HFF-Myc (cell line): ENCODE data around the gene FNIP1.
"Not testable (repeated sequence)": the region's sequence is repeated elsewhere in the genome, so short reads cannot be mapped to it uniquely, and the experiment has no call there.

ENCODE experiments used
- DNase-seq: peaks from one replicate; pipeline ENCODE4 v3.0.0-alpha.2; 2011; ENCODE audit warnings: low read depth; ENCODE audit errors: extremely low read depth
- H3K4me3 ChIP-seq: replicated peaks from 2 replicates; pipeline ENCODE4 v1.5.1; 2011; ENCODE audit warnings: low read depth, mild to moderate bottlenecking, control low read depth, low read length
- CTCF ChIP-seq: IDR thresholded peaks from 2 replicates; pipeline ENCODE4 v1.5.1; 2012; ENCODE audit warnings: mild to moderate bottlenecking, low read depth, low read length, control low read depth; ENCODE audit errors: missing control alignments

Gene FNIP1

GRCh38 chr5:131745703-131746102 lies 51.1 kb downstream of the FNIP1 start:
- no peak for TF ChIP-seq CTCF
- DNase-seq = no peak
- H3K4me3 ChIP-seq = no peak overlapping the region

GRCh38 chr5:131745155-131745554 lies 51.7 kb downstream of the FNIP1 start:
- no peak for DNase-seq
- TF ChIP-seq CTCF = no peak
- H3K4me3 ChIP-seq = no peak overlapping the region

GRCh38 chr5:131740477-131740876 lies 56.3 kb downstream of the FNIP1 start:
- H3K4me3 ChIP-seq = no peak overlapping the region
- no peak for TF ChIP-seq CTCF
- no peak for DNase-seq

GRCh38 chr5:131735393-131735792 lies 61.4 kb downstream of the FNIP1 start:
- DNase-seq = no peak
- H3K4me3 ChIP-seq = no peak overlapping the region
- no peak for TF ChIP-seq CTCF

- H3K4me3 ChIP-seq = not testable (repeated sequence)
Observed at GRCh38 chr5:131734939-131735338, 61.9 kb downstream of the FNIP1 start.

GRCh38 chr5:131729292-131729691 lies 67.5 kb downstream of the FNIP1 start:
- DNase-seq, H3K4me3 ChIP-seq: not testable (repeated sequence)

More at GRCh38 chr5:131734939-131735338, 61.9 kb downstream of the FNIP1 start:
- not testable (repeated sequence) for DNase-seq

GRCh38 chr5:131724089-131724488 lies 72.7 kb downstream of the FNIP1 start:
- DNase-seq, H3K4me3 ChIP-seq: not testable (repeated sequence)

- H3K4me3 ChIP-seq = no peak overlapping the region
- no peak for DNase-seq
- TF ChIP-seq CTCF = no peak
Observed at GRCh38 chr5:131720714-131721113, 76.1 kb downstream of the FNIP1 start.

GRCh38 chr5:131719564-131719963 lies 77.3 kb downstream of the FNIP1 start:
- TF ChIP-seq CTCF = no peak
- DNase-seq = no peak

More at GRCh38 chr5:131719564-131719963, 77.3 kb downstream of the FNIP1 start:
- no peak overlapping the region for H3K4me3 ChIP-seq
